NCI-H1930 (cell line): Measurements from ENCODE around the gene PDGFB.

Experiments
- DNase-seq, 2 experiments: peaks; one replicate each; lab custom pipeline; 2025; lab: John Stamatoyannopoulos, UW

The PDGFB gene

GRCh38 chr22:39276440-39277141, 31.8 kb upstream of the PDGFB start:
- DNase-seq, result no peak

GRCh38 chr22:39275814-39276439, 31.1 kb upstream of the PDGFB start:
- DNase-seq, result no peak

- no peak for DNase-seq
Measured at GRCh38 chr22:39273950-39274887, 29.4 kb upstream of the PDGFB start.

- no peak for DNase-seq
Measured at GRCh38 chr22:39270792-39271191, 26.0 kb upstream of the PDGFB start.

GRCh38 chr22:39270280-39270679, 25.5 kb upstream of the PDGFB start:
- no peak for DNase-seq

GRCh38 chr22:39269095-39269790, 24.5 kb upstream of the PDGFB start:
- no peak for DNase-seq

- no peak for DNase-seq
Measured at GRCh38 chr22:39268645-39269044, 23.9 kb upstream of the PDGFB start.

- no peak for DNase-seq
Measured at GRCh38 chr22:39267974-39268373, 23.2 kb upstream of the PDGFB start.

- no peak for DNase-seq
Measured at GRCh38 chr22:39266398-39267030, 21.7 kb upstream of the PDGFB start.

GRCh38 chr22:39265143-39265886, 20.5 kb upstream of the PDGFB start:
- no peak for DNase-seq

GRCh38 chr22:39264349-39265038, 19.7 kb upstream of the PDGFB start:
- DNase-seq, result no peak

- DNase-seq, result no peak
Measured at GRCh38 chr22:39263626-39264348, 19.0 kb upstream of the PDGFB start.

GRCh38 chr22:39259666-39260065, 14.9 kb upstream of the PDGFB start:
- DNase-seq, result no peak

- DNase-seq, result no peak
Measured at GRCh38 chr22:39257901-39258475, 13.2 kb upstream of the PDGFB start.

- no peak for DNase-seq
Measured at GRCh38 chr22:39256979-39257378, 12.2 kb upstream of the PDGFB start.

GRCh38 chr22:39256186-39256552, 11.4 kb upstream of the PDGFB start:
- DNase-seq, result no peak

- DNase-seq, result no peak
Measured at GRCh38 chr22:39255449-39256185, 10.8 kb upstream of the PDGFB start.

GRCh38 chr22:39254789-39255298, 10.1 kb upstream of the PDGFB start:
- no peak for DNase-seq
